ENCODE results near the gene KCNK5. TPM values are rescaled to one million over a fixed set of nuclear protein-coding genes. Genes with fewer than 3 reads are reported as not detected.

KCNK5 gene
- total and polyA plus RNA-seq, 2 donors (not counting 3 experiments of a cell fraction or from before 2014, with no cell fraction given), result not detected

DNA sequence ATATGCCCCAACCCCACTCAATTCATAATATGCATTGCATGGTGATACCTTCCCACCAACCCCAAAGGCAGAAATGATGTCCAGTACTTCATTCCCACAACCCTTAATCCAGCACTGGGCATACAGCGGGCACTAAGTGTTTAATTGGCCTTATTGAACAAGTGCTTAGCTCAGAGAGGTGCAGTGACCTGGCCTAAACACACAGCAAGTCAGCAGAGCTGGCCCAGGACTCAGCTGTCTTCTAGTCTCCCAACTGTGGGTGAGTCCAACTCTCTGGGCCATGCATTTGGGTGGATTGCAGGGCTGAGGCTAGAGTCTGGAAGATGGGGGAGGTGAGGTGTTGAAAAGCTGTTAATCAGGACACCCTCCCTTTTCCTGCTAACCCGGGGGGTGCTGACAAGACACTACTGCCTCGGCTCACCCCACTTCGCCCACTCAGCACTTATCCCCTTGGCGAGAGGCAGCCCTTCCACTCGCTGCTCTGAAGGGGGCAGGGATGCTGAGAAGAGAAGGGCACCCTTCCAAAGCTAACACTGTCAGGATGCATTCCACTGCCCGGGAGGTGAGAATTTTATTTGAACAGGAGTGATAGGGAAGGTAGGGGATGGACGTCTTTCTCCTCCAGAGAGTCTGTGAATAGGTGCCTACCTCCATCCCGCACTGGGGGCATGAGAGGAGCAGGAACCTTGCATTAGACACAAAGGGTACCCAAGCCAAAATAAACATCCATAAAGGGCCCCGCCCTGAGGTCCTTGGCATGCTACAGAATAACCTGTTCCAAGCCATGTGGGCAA, 14.2 kb downstream of the KCNK5 start:
- dilution Hi-C loops (cut with MboI; ENCODE audit: extremely low pct_ligation_motif_present, low sequenced_read_pairs), result no loop called here
- Histone ChIP-seq H3K4me3 (replicated peaks in 1 of 3; ENCODE audit: insufficient read depth in 1 of 3, low read depth in 1 of 3, low read length in 3 of 3) (no peak overlapping the region), H3K9me1 (replicated peaks; ENCODE audit: control insufficient read depth, extremely low read depth, insufficient read depth, low read length) (no peaks in the 10 kb centered on the region), H3K36me3 (ENCODE audit: control insufficient read depth in 2 of 2, extremely low read depth in 1 of 2, insufficient read depth in 2 of 2, low read length in 2 of 2) (no peaks in the 10 kb centered on the region), H2AFZ (ENCODE audit: low read depth, low read length) (no peak overlapping the region), H3K9me3 (replicated peaks; ENCODE audit: control insufficient read depth, insufficient read depth, low read length) (no peaks in the 10 kb centered on the region), H4K20me1 (replicated peaks; ENCODE audit: control insufficient read depth, extremely low read depth, insufficient read depth, low read length) (no peaks in the 10 kb centered on the region), H3K27me3 (ENCODE audit: control insufficient read depth in 2 of 2, insufficient read depth in 2 of 2, low read length in 2 of 2) (no peaks in the 10 kb centered on the region), H3K9ac (replicated peaks; ENCODE audit: extremely low read depth, insufficient read depth, low read length) (no peak overlapping the region), H3K4me2 (ENCODE audit: insufficient read depth, low read length) (no peak overlapping the region), H3K79me2 (ENCODE audit: control insufficient read depth, insufficient read depth, low read length) (no peaks in the 10 kb centered on the region), H3K4me1 (ENCODE audit: control insufficient read depth, extremely low read depth, insufficient read depth, low read length) (no peaks in the 10 kb centered on the region), H3K27ac (ENCODE audit: insufficient read depth, low read depth, low read length) (no peak overlapping the region)
- DNase-seq (ENCODE audit: low read depth, low spot score), result no peak
- FAIRE-seq, result no peak
- POLR2A ChIA-PET, result no interaction called here
- no peak for TF ChIP-seq EZH2 (IDR thresholded peaks at IDR 0.05; ENCODE audit: borderline replicate concordance, low read depth, low read length, severe bottlenecking)
- no peak for TF ChIP-seq MYC (IDR thresholded peaks at IDR 0.05; ENCODE audit: low read depth, low read length)
- TF ChIP-seq, protein P1, sequence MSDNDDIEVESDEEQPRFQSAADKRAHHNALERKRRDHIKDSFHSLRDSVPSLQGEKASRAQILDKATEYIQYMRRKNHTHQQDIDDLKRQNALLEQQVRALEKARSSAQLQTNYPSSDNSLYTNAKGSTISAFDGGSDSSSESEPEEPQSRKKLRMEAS (IDR thresholded peaks at IDR 0.05; ENCODE audit: insufficient read depth, insufficient read length), result no peak
- no peak for TF ChIP-seq JUN (IDR thresholded peaks at IDR 0.05; ENCODE audit: borderline replicate concordance, insufficient read depth, insufficient read length, low read depth)
- no peak for TF ChIP-seq POLR2AphosphoS5 (IDR thresholded peaks at IDR 0.05; ENCODE audit: insufficient read depth, low read depth, low read length)
- TF ChIP-seq, protein P2, sequence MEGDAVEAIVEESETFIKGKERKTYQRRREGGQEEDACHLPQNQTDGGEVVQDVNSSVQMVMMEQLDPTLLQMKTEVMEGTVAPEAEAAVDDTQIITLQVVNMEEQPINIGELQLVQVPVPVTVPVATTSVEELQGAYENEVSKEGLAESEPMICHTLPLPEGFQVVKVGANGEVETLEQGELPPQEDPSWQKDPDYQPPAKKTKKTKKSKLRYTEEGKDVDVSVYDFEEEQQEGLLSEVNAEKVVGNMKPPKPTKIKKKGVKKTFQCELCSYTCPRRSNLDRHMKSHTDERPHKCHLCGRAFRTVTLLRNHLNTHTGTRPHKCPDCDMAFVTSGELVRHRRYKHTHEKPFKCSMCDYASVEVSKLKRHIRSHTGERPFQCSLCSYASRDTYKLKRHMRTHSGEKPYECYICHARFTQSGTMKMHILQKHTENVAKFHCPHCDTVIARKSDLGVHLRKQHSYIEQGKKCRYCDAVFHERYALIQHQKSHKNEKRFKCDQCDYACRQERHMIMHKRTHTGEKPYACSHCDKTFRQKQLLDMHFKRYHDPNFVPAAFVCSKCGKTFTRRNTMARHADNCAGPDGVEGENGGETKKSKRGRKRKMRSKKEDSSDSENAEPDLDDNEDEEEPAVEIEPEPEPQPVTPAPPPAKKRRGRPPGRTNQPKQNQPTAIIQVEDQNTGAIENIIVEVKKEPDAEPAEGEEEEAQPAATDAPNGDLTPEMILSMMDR (IDR thresholded peaks at IDR 0.05; ENCODE audit: extremely low read depth in 1 of 2, insufficient read depth in 1 of 2, low read depth in 1 of 2, low read length in 2 of 2), result no peak
- no peak for TF ChIP-seq FOS (IDR thresholded peaks at IDR 0.05; ENCODE audit: borderline replicate concordance, insufficient read depth, low read length)
- no peak for TF ChIP-seq POLR2A (IDR thresholded peaks at IDR 0.05; ENCODE audit: low read depth, low read length)
- no TSS peak for BruUV-seq (replicated peaks)
- CTCF ChIA-PET, result no interaction called here
- intact Hi-C loops (cut with micrococcal nuclease), result no loop called here
